BLaER1 (cell line): ENCODE measurements around the gene GPATCH2L.

Experiments
- H3K27ac ChIP-seq: shearing (Covaris generic); formaldehyde crosslinking; 2 replicates; pipeline ENCODE4 v1.8.1; 2022
- H3K27me3 ChIP-seq: shearing (Covaris generic); formaldehyde crosslinking; 2 replicates; pipeline ENCODE4 v1.8.1; 2022
- H3K36me3 ChIP-seq: shearing (Covaris generic); formaldehyde crosslinking; 2 replicates; pipeline ENCODE4 v1.8.1; 2022
- H3K4me1 ChIP-seq: shearing (Covaris generic); formaldehyde crosslinking; 2 replicates; pipeline ENCODE4 v1.8.1; 2022
- H3K4me2 ChIP-seq: shearing (Covaris generic); formaldehyde crosslinking; 2 replicates; pipeline ENCODE4 v1.8.1; 2022
- H3K4me3 ChIP-seq: shearing (Covaris generic); formaldehyde crosslinking; 2 replicates; pipeline ENCODE4 v1.8.1; 2022
- H3K9ac ChIP-seq: shearing (Covaris generic); formaldehyde crosslinking; 2 replicates; pipeline ENCODE4 v1.8.1; 2022
- H3K9me3 ChIP-seq: shearing (Covaris generic); formaldehyde crosslinking; 2 replicates; pipeline ENCODE4 v1.8.1; 2022
- H4K20me1 ChIP-seq: shearing (Covaris generic); formaldehyde crosslinking; 2 replicates; pipeline ENCODE4 v1.8.1; 2022
- Cebpa-rat ChIP-seq: shearing (Covaris generic); IDR thresholded peaks from 2 replicates; pipeline ENCODE4 v1.8.1; 2022

The GPATCH2L gene

DNA sequence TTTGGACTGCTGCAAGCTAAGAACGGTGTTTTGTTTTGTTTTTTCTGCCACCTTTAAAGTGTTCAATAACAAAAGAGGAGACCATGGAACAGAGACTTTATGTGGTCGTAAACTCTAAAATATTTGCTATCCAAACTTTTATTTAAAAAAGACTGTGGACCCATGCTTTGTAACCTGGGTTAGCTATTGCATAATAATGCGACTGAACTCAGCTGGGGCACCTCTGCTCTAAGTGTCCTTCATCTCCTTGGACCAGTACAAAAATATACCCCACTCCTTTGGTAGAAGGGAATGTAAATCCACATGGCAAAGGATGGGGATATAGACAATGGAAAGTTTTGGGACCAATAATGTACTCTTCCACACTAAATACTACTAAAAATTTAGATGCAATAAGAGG, 65.5 kb downstream of the GPATCH2L start:
- Histone ChIP-seq H3K4me3 (no peak overlapping the region), H3K9ac (no peak overlapping the region), H3K9me3 (peaks cover 7% of the 10 kb centered on the region), H4K20me1 (no peaks in the 10 kb centered on the region), H3K27me3 (no peaks in the 10 kb centered on the region), H3K36me3 (0 out of 2 replicates have a peak, but pooled peaks cover 4% of the 10 kb centered on the region), H3K4me2 (no peak overlapping the region), H3K4me1 (0 out of 2 replicates have a peak, but pooled peaks cover 3% of the 10 kb centered on the region), H3K27ac (no peak overlapping the region)
- TF ChIP-seq Cebpa-rat, result no peak

- Histone ChIP-seq H3K27me3 (no peaks in the 10 kb centered on the region), H4K20me1 (no peaks in the 10 kb centered on the region), H3K4me3 (no peak overlapping the region), H3K4me1 (no peaks in the 10 kb centered on the region), H3K27ac (no peak overlapping the region), H3K36me3 (0 out of 2 replicates have a peak, but pooled peaks cover 4% of the 10 kb centered on the region), H3K9me3 (peaks cover 7% of the 10 kb centered on the region), H3K9ac (no peak overlapping the region), H3K4me2 (no peak overlapping the region)
- TF ChIP-seq Cebpa-rat, result no peak
Measured at GRCh38 chr14:76218662-76219061, 66.9 kb downstream of the GPATCH2L start.

DNA sequence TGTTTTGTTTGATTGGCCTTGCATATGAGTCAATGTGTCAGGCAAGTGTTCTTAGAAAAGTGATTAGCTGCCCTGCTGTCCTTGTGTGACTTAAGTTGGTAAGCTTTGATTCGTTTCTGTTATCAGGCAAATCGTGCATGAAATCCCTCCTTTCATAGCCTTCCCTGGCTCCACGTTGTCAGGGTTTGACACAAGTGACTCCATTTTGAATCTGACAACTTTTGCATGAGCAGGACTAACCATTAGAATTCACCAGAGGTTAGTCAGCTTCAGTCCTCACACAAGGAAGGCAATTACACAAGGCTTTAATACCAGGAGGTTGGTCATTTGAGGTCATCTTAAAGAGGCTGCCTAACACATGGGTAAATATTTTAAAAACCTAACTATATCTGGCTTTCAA, 68.2 kb downstream of the GPATCH2L start:
- TF ChIP-seq Cebpa-rat, result no peak
- H4K20me1 ChIP-seq, result no peaks in the 10 kb centered on the region
- no peaks in the 10 kb centered on the region for H3K27me3 ChIP-seq
- H3K9ac ChIP-seq, result no peak overlapping the region
- no peak overlapping the region for H3K4me3 ChIP-seq
- no peaks in the 10 kb centered on the region for H3K36me3 ChIP-seq
- H3K4me2 ChIP-seq, result no peak overlapping the region
- peaks cover under 1% of the 10 kb centered on the region; the same call in 1 of the 2 replicates for H3K9me3 ChIP-seq
- no peaks in the 10 kb centered on the region for H3K4me1 ChIP-seq
- H3K27ac ChIP-seq, result no peak overlapping the region

- 0 out of 2 replicates have a peak, but pooled peaks have one; percentile 57 for TF ChIP-seq Cebpa-rat
- H3K4me1 ChIP-seq, result no peaks in the 10 kb centered on the region
- H3K9ac ChIP-seq, result no peak overlapping the region
- H3K27me3 ChIP-seq, result no peaks in the 10 kb centered on the region
- H3K9me3 ChIP-seq, result no peaks in the 10 kb centered on the region
- H3K27ac ChIP-seq, result no peak overlapping the region
- no peak overlapping the region for H3K4me3 ChIP-seq
- no peaks in the 10 kb centered on the region for H3K36me3 ChIP-seq
- H4K20me1 ChIP-seq, result no peaks in the 10 kb centered on the region
- H3K4me2 ChIP-seq, result no peak overlapping the region
Measured at GRCh38 chr14:76227450-76228050, 75.8 kb downstream of the GPATCH2L start.

GRCh38 chr14:76228138-76228537, 76.4 kb downstream of the GPATCH2L start:
- Histone ChIP-seq H3K4me3 (no peak overlapping the region), H3K9ac (no peak overlapping the region), H3K27me3 (no peaks in the 10 kb centered on the region), H3K4me1 (no peaks in the 10 kb centered on the region), H3K4me2 (no peak overlapping the region), H3K27ac (no peak overlapping the region), H3K36me3 (no peaks in the 10 kb centered on the region), H4K20me1 (no peaks in the 10 kb centered on the region), H3K9me3 (no peaks in the 10 kb centered on the region)
- TF ChIP-seq Cebpa-rat, result no peak

GRCh38 chr14:76232800-76233199, 81.1 kb downstream of the GPATCH2L start:
- TF ChIP-seq Cebpa-rat, result no peak
- no peaks in the 10 kb centered on the region for H4K20me1 ChIP-seq
- H3K27me3 ChIP-seq, result no peaks in the 10 kb centered on the region
- no peaks in the 10 kb centered on the region for H3K36me3 ChIP-seq
- no peak overlapping the region for H3K27ac ChIP-seq
- H3K4me1 ChIP-seq, result peaks cover 10% of the 10 kb centered on the region; the same call in 1 of the 2 replicates
- peaks cover 6% of the 10 kb centered on the region; the same call in 1 of the 2 replicates for H3K9me3 ChIP-seq
- no peak overlapping the region for H3K4me3 ChIP-seq
- no peak overlapping the region for H3K4me2 ChIP-seq
- no peak overlapping the region for H3K9ac ChIP-seq

DNA sequence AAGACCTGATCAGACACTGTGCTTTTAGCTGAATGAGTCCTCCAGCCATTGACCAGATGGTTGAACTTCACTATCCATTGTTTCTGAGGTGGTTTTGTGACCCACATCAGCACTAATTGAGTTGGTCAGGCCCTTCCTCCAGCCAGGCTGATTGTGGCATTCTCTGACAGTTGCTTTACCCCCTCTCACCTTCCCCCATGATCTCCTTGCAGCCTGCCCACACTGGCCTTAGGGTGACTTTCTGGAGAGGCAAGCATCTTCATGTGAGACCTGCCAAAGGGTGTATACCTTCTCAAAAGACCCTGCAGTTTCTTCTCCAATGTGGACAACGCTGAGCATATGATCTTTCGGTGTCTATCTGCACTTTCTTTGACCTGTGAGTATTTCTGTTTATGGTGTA, 83.9 kb downstream of the GPATCH2L start:
- H3K27ac ChIP-seq, result no peak overlapping the region
- TF ChIP-seq Cebpa-rat, result no peak
- peaks cover 6% of the 10 kb centered on the region; the same call in 1 of the 2 replicates for H3K9me3 ChIP-seq
- H4K20me1 ChIP-seq, result no peaks in the 10 kb centered on the region
- no peak overlapping the region for H3K9ac ChIP-seq
- H3K36me3 ChIP-seq, result no peaks in the 10 kb centered on the region
- peak overlapping the region; percentile 25; the same call in 1 of the 2 replicates for H3K4me2 ChIP-seq
- peaks cover 10% of the 10 kb centered on the region; the same call in 1 of the 2 replicates for H3K4me1 ChIP-seq
- H3K4me3 ChIP-seq, result no peak overlapping the region
- H3K27me3 ChIP-seq, result no peaks in the 10 kb centered on the region

DNA sequence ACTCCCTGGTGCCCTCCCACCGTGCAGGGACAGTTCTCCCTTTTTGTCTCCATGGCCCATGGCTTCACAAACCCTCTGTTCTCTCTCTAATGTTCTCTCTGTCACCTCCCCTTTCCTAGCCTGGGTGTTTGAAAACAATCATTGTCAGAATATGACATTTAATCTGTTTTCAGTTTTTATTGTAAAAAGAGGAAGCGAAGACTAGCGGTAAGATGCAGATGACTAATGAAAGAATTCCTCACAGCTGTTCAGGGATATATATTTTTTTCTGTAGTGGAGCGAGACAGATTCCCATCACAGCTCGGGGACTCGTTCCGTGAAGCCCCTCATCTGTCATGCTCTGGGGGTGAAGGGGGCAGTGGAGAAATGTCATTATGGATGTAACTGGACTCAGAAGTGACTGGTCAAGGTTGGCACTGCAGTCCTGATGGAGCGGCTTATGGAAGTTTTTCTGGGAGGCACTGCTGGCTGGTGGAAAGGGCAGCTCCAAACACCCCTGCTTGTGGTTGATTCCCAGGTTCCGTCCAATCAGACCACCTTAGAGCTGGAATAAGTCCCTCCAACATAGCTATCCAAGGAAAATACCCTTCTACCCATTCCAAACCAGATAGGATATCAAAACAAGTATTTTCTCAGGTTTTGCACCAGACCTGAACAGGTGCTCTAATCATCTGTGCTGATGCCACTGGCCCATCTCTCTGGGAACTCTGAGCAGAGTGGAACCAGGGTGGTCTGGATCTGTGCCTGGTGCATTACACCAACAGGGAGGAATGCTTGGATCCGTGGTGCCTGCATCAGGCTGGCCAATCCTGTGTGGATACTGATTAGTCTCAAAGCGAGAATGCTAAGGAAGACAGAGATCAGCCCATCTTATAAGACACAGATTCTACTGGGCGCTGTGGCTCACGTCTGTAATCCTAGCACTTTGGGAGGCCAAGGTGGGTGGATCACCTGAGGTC, 84.7 kb downstream of the GPATCH2L start:
- peak overlapping the region; percentile 25; the same call in 1 of the 2 replicates for H3K4me2 ChIP-seq
- H3K27ac ChIP-seq, result no peak overlapping the region
- H3K36me3 ChIP-seq, result no peaks in the 10 kb centered on the region
- H3K4me3 ChIP-seq, result no peak overlapping the region
- H3K9me3 ChIP-seq, result peaks cover 11% of the 10 kb centered on the region
- no peak for TF ChIP-seq Cebpa-rat
- no peak overlapping the region for H3K9ac ChIP-seq
- H3K4me1 ChIP-seq, result peaks cover 10% of the 10 kb centered on the region; the same call in 1 of the 2 replicates
- H3K27me3 ChIP-seq, result no peaks in the 10 kb centered on the region
- H4K20me1 ChIP-seq, result no peaks in the 10 kb centered on the region

GRCh38 chr14:76237349-76237990, 85.7 kb downstream of the GPATCH2L start:
- H3K36me3 ChIP-seq, result no peaks in the 10 kb centered on the region
- H3K27ac ChIP-seq, result no peak overlapping the region
- H4K20me1 ChIP-seq, result no peaks in the 10 kb centered on the region
- TF ChIP-seq Cebpa-rat, result no peak
- no peak overlapping the region for H3K9ac ChIP-seq
- H3K4me2 ChIP-seq, result no peak overlapping the region
- peaks cover 21% of the 10 kb centered on the region for H3K9me3 ChIP-seq
- peaks cover 10% of the 10 kb centered on the region; the same call in 1 of the 2 replicates for H3K4me1 ChIP-seq
- H3K4me3 ChIP-seq, result no peak overlapping the region
- no peaks in the 10 kb centered on the region for H3K27me3 ChIP-seq

DNA sequence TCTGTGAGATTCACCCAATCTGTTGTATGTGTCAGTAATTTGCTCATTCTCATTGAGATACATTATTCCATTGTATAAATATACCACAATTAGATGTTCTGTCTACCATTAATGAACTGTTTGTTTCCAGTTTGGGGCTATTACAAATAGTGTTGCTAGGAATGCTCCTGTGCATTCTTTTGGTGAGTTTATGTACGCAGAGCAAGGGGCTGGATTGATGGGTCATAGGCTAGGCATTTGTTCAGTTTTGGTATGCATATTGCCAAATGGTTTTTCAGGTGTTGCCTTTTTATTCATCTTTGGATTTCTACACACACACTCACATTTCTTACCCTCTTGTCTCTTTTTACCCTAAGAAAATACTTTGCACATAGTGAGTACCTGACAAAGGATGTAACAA, 93.4 kb downstream of the GPATCH2L start:
- H3K9me3 ChIP-seq, result peaks cover 31% of the 10 kb centered on the region
- no peaks in the 10 kb centered on the region for H3K36me3 ChIP-seq
- H3K9ac ChIP-seq, result no peak overlapping the region
- H3K4me3 ChIP-seq, result no peak overlapping the region
- TF ChIP-seq Cebpa-rat, result no peak
- H3K4me2 ChIP-seq, result no peak overlapping the region
- no peaks in the 10 kb centered on the region for H3K27me3 ChIP-seq
- H4K20me1 ChIP-seq, result no peaks in the 10 kb centered on the region
- peaks cover 6% of the 10 kb centered on the region for H3K4me1 ChIP-seq
- no peak overlapping the region for H3K27ac ChIP-seq
